Measurements from ENCODE around the gene SLC2A6. TPM values are rescaled to one million over a fixed set of nuclear protein-coding genes. Genes with fewer than 3 reads are reported as not detected.
A peak's percentile ranks its signal among the peaks of the same experiment; 100 is the strongest.

SLC2A6 gene
- total RNA-seq, 3 donors from 2014 or later = 2.6 to 5.3 (median 2.8) TPM

DNA sequence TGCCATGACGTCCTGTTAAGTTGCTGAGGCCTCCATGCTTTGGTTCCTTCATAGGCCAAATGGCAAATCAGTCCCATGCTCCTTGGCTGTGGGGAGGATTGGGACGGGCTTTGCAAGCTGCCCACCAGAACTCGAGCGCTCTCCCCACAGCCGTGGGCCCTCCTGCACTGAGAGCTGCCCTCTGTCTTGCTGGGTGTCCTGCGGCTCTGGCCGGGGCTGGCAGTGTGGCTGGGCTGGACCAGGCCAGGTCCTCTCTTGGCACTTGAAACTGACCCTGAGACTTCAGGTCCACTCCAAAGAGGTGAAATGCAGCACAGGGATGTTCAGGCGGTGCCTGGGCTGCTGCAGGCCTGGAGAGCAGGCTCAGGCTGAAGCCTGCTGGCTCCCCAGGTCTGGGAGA is 38.8 kb upstream of the SLC2A6 start:
- no peak overlapping the region for H3K4me3 ChIP-seq
- peaks cover 2% of the 10 kb centered on the region for H3K4me1 ChIP-seq (ENCODE audit: low read depth)
- no peaks in the 10 kb centered on the region for H3K36me3 ChIP-seq (ENCODE audit: low read depth)
- DNase-seq = peak in 1 of 3 donors; percentile 16
- no peaks in the 10 kb centered on the region for H3K9me3 ChIP-seq
- ATAC-seq = no peak
- intact Hi-C loops (cut with DNase I, micrococcal nuclease) = no loop called here
- TF ChIP-seq, protein P1, sequence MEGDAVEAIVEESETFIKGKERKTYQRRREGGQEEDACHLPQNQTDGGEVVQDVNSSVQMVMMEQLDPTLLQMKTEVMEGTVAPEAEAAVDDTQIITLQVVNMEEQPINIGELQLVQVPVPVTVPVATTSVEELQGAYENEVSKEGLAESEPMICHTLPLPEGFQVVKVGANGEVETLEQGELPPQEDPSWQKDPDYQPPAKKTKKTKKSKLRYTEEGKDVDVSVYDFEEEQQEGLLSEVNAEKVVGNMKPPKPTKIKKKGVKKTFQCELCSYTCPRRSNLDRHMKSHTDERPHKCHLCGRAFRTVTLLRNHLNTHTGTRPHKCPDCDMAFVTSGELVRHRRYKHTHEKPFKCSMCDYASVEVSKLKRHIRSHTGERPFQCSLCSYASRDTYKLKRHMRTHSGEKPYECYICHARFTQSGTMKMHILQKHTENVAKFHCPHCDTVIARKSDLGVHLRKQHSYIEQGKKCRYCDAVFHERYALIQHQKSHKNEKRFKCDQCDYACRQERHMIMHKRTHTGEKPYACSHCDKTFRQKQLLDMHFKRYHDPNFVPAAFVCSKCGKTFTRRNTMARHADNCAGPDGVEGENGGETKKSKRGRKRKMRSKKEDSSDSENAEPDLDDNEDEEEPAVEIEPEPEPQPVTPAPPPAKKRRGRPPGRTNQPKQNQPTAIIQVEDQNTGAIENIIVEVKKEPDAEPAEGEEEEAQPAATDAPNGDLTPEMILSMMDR (IDR thresholded peaks at IDR 0.05) = no peak

DNA sequence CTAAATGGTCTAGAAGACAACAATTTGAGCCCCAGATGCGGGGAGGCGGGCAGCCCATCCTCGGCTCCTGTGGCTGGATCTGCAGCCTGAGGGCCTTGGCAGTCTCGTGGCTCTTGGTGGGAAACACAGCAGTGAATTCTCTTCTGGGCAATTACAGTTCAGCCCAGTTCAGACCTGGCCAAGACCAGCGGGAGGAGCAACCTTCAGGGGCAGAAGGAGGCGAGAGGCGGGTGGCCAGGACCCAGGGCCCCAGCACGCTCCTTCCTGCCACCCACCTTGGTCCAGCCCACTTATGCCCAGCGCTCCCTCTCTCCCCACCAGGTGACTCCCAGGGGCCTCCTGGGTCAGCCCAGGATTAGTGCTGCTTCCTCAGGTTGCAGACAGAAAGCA is 38.1 kb upstream of the SLC2A6 start:
- H3K36me3 ChIP-seq (ENCODE audit: low read depth) = no peaks in the 10 kb centered on the region
- TF ChIP-seq, protein P1 (IDR thresholded peaks at IDR 0.05) = no peak
- H3K9me3 ChIP-seq = no peaks in the 10 kb centered on the region
- intact Hi-C loops (cut with DNase I, micrococcal nuclease) = no loop called here
- no peak overlapping the region for H3K4me3 ChIP-seq
- H3K4me1 ChIP-seq (ENCODE audit: low read depth) = no peaks in the 10 kb centered on the region
- ATAC-seq (no peak), DNase-seq (peak in 1 of 3 donors; percentile 28)

GRCh38 chr9:133516256-133516960 is 37.5 kb upstream of the SLC2A6 start:
- TF ChIP-seq, protein P1 (IDR thresholded peaks at IDR 0.05) = no peak

DNA sequence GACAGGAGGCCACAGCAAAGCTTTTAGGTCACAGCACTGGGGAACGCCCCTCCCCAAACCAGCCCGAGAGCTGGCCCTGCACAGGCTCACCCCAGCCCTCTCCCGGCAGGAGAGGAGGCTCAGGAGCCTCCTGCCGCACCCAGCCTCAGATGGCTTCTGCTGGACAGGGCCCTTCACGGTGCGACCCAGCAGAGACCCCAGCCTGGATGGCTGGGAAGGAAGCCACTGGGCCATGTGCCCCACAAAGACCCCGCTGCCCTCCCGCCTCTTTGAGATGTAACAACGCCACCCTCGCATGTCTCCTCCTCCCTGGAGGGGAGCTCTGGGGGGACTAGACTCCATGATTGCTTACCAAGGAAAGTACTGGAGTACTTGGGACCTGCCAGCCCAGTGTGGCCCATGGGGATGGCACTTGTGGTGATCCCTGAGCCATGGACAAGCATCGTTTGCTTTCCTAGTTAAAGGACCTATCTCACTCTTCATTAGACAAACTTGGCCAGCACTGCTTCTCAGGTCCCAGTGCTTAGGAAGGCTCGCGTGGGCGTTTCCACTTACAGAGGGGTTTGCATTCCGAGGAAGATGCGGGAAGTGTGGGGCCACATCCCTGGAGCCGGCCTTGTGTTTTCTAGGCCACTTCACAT is 36.8 kb upstream of the SLC2A6 start:
- Histone ChIP-seq H3K4me3 (no peak overlapping the region), H3K4me1 (ENCODE audit: low read depth) (no peaks in the 10 kb centered on the region), H3K9me3 (no peaks in the 10 kb centered on the region), H3K36me3 (ENCODE audit: low read depth) (no peaks in the 10 kb centered on the region)
- intact Hi-C loops (cut with DNase I, micrococcal nuclease) = no loop called here
- TF ChIP-seq, protein P1 (IDR thresholded peaks at IDR 0.05) = no peak
- ATAC-seq = no peak
- peak in 1 of 3 donors; percentile 37 for DNase-seq

More at GRCh38 chr9:133516256-133516960, 37.5 kb upstream of the SLC2A6 start:
- Histone ChIP-seq H3K4me1 (ENCODE audit: low read depth) (no peaks in the 10 kb centered on the region), H3K9me3 (no peaks in the 10 kb centered on the region), H3K36me3 (ENCODE audit: low read depth) (no peaks in the 10 kb centered on the region), H3K4me3 (no peak overlapping the region)
- ATAC-seq (no peak), DNase-seq (peak in 1 of 3 donors; percentile 12)
- intact Hi-C loops (cut with DNase I, micrococcal nuclease) = no loop called here

- TF ChIP-seq, protein P1 (IDR thresholded peaks at IDR 0.05) = no peak
- Histone ChIP-seq H3K4me3 (no peak overlapping the region), H3K36me3 (ENCODE audit: low read depth) (no peaks in the 10 kb centered on the region), H3K9me3 (no peaks in the 10 kb centered on the region), H3K4me1 (ENCODE audit: low read depth) (peaks cover under 1% of the 10 kb centered on the region)
- intact Hi-C loops (cut with DNase I, micrococcal nuclease) = no loop called here
- peak in 1 of 3 donors; percentile 34 for DNase-seq
- no peak for ATAC-seq
Observed at GRCh38 chr9:133515240-133515610, 36.3 kb upstream of the SLC2A6 start.

Measured in mucosa of descending colon (tissue), 3 donors.